Measurements from ENCODE around the gene ZNF565.
"Not testable (repeated sequence)": the region's sequence is repeated elsewhere in the genome, so short reads cannot be mapped to it uniquely, and the experiment has no call there.

Gene ZNF565

DNA sequence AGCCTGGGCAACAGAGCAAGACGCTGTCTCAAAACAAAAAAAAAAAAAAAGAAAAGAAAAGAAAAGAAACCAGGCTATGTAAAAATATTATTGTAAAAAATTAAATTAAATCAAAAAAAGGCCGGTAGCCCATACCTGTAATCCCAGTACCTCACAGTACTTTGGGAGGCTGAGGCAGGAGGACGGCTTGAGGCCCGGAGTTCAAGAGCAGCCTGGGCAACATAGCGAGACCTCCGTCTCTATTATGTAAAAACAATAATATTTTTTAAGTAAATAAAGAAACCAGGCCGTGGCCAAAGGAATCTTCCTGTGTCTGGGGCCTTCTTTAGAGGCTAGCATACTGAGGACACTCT is 75.4 kb downstream of the ZNF565 start:
- TF ChIP-seq, protein P1, sequence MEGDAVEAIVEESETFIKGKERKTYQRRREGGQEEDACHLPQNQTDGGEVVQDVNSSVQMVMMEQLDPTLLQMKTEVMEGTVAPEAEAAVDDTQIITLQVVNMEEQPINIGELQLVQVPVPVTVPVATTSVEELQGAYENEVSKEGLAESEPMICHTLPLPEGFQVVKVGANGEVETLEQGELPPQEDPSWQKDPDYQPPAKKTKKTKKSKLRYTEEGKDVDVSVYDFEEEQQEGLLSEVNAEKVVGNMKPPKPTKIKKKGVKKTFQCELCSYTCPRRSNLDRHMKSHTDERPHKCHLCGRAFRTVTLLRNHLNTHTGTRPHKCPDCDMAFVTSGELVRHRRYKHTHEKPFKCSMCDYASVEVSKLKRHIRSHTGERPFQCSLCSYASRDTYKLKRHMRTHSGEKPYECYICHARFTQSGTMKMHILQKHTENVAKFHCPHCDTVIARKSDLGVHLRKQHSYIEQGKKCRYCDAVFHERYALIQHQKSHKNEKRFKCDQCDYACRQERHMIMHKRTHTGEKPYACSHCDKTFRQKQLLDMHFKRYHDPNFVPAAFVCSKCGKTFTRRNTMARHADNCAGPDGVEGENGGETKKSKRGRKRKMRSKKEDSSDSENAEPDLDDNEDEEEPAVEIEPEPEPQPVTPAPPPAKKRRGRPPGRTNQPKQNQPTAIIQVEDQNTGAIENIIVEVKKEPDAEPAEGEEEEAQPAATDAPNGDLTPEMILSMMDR (IDR thresholded peaks at IDR 0.05; ENCODE audit: borderline replicate concordance, insufficient read depth, low read depth, low read length), result no peak
- H3K4me3 ChIP-seq (ENCODE audit: low read depth, low read length), result peak overlapping the region; percentile 74

DNA sequence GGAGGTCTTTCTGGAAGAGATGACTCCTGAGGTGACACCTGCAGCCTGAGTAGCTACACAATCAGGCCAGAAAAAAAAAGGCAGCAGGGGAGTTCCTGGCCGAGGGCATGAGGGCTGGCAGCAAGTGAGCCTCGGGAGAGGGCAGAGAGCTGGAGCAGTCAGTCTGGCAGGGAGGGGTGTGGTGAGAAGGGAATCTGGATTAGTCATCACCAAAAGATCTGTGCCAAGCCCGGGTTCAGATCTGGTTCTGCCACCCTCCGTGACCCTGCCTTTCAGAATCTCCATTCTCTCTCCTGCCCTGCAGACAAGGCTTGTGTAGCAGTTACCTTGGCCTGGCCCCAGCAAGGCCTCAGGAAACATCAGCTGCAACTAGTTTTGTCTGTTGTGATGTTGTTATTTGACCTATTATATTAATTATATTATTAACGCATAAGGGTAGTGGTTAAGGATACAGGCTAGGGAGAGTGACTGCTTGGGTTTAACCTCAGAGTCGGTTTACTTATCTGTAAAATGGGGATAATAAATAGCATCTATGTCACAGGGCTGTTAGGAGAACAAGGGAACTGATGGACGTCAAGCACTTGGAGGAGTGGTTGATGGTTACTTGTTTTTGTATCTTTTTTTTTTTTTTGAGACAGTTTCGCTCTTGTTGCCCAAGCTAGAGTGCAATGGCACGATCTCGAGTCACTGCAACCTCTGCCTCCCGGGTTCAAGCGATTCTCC is 77.3 kb downstream of the ZNF565 start:
- TF ChIP-seq, protein P1 (IDR thresholded peaks at IDR 0.05; ENCODE audit: borderline replicate concordance, insufficient read depth, low read depth, low read length), result no peak
- H3K4me3 ChIP-seq (ENCODE audit: low read depth, low read length), result no peak overlapping the region

DNA sequence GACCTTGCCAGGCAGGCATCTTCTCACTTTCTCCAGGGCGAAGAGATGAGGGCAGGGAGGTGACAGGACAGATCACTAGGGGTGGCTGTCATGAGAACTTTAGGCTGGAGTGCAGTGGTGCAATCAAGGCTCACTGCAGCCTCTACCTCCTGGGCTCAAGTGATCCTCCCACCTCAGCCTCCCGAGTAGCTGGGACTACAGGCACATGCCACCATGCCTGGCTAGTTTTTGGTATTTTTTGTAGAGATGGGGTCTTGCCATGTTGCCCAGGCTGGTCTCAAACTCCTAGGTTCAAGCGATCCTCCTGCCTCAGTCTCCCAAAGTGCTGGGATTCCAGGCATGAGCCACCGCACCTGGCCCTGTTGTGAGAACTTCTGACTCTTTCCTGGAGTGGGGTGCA is 79.6 kb downstream of the ZNF565 start:
- H3K4me3 ChIP-seq (ENCODE audit: low read depth, low read length), result not testable (repeated sequence)

Data from GM12875 (cell line).